ENCODE measurements around the gene GNAT3. TPM values are rescaled to one million over a fixed set of nuclear protein-coding genes. Genes with fewer than 3 reads are reported as not detected.
A peak's percentile ranks its signal among the peaks of the same experiment; 100 is the strongest.

GNAT3 gene
- total RNA-seq, 1 donor from 2014 or later: not detected

DNA sequence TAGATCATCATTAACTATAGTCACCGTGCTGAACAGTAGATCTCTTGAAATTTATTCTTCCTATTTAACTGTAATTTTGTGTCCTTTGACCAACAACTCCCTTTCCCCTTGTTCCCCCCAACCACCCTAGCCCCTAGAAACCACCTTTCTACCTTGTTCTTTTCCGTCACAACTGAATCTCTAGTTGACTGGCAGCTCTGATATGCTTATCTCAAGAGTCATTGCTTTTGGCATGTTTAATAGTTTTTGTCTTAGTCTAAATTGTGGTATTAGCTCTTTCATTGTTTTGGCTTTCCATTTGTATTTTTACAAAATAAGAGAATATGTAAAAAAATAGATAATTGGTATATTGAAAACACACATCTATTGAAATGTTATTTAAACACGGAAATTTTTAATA is 1.8 kb downstream of the GNAT3 start:
- TF ChIP-seq, protein P1, sequence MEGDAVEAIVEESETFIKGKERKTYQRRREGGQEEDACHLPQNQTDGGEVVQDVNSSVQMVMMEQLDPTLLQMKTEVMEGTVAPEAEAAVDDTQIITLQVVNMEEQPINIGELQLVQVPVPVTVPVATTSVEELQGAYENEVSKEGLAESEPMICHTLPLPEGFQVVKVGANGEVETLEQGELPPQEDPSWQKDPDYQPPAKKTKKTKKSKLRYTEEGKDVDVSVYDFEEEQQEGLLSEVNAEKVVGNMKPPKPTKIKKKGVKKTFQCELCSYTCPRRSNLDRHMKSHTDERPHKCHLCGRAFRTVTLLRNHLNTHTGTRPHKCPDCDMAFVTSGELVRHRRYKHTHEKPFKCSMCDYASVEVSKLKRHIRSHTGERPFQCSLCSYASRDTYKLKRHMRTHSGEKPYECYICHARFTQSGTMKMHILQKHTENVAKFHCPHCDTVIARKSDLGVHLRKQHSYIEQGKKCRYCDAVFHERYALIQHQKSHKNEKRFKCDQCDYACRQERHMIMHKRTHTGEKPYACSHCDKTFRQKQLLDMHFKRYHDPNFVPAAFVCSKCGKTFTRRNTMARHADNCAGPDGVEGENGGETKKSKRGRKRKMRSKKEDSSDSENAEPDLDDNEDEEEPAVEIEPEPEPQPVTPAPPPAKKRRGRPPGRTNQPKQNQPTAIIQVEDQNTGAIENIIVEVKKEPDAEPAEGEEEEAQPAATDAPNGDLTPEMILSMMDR (conservative IDR thresholded peaks at IDR 0.05; ENCODE audit: low read depth, low read length): no peak
- DNase-seq (ENCODE audit: low read depth): no peak
- no peak overlapping the region for H3K4me3 ChIP-seq (ENCODE audit: low read depth, low read length)

DNA sequence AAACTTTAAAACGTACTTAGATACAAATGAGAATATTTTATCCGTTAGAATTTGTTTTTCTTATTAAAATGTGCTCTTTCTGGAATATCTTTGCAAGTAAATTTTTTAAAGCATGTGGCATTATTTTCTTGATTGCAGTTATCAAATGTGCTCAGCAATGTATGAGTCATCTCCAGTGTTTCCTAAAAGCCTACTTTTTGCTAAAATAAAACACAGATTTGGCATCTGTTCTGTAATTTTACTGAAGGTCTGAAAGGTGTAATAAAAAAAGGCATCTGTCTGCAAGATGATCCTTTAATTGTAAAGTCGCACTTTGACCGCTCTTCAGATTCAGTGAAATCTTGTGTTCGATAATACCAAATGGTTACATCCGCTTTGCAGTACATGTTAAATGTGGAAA is 3.4 kb downstream of the GNAT3 start:
- no peak overlapping the region for H3K4me3 ChIP-seq (ENCODE audit: low read depth, low read length)
- no peak for DNase-seq (ENCODE audit: low read depth)
- TF ChIP-seq, protein P1 (conservative IDR thresholded peaks at IDR 0.05; ENCODE audit: low read depth, low read length): no peak

DNA sequence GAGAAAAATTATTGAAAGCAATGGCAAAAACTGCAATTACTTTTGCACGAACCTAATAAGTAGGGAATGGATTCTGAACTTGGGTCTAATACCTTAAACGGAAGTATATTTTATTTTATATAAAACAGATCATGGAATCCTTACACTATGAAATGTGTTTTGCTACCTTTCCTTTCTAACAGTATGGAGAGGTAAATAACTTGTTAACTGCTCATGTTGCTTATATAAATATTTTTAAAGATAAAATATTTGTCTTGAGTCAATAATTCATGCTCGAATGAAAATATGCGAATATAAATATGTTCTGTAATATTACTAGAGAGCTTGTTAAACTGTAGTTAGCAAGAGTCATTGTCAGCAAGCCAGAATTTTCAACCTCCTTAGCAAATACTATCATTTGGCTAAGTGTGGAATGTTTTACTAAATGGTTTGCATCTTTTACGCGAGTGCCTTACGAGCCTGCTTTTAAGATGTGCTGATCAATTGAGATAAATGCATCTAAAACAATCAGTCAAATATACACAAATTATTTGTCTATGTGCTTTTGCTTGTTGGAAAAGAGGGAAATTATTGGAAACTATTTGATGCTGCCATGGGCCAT is 5.9 kb downstream of the GNAT3 start:
- no peak for DNase-seq (ENCODE audit: low read depth)
- no peak overlapping the region for H3K4me3 ChIP-seq (ENCODE audit: low read depth, low read length)
- TF ChIP-seq, protein P1 (conservative IDR thresholded peaks at IDR 0.05; ENCODE audit: low read depth, low read length): no peak

DNA sequence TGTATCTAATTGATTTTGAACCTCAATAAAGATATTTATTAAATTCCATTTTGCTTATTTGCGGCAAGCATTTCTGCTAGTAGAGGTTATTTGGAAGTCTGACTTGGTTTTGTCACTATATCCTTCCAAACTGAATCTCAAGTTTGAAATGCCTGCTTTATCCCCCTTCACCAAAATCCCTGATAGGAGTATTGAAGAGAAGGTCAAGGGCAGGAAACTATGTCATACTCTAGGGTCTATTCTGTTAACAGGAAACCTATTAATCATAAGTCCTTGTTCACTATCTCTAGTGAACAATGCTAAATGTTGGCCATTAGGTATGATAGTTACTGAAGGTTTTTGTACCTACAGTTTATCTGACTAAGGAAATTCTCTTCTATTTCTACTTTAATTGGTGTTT is 11.5 kb downstream of the GNAT3 start:
- H3K4me3 ChIP-seq (ENCODE audit: low read depth, low read length): no peak overlapping the region
- no peak for DNase-seq (ENCODE audit: low read depth)
- TF ChIP-seq, protein P1 (conservative IDR thresholded peaks at IDR 0.05; ENCODE audit: low read depth, low read length): no peak

DNA sequence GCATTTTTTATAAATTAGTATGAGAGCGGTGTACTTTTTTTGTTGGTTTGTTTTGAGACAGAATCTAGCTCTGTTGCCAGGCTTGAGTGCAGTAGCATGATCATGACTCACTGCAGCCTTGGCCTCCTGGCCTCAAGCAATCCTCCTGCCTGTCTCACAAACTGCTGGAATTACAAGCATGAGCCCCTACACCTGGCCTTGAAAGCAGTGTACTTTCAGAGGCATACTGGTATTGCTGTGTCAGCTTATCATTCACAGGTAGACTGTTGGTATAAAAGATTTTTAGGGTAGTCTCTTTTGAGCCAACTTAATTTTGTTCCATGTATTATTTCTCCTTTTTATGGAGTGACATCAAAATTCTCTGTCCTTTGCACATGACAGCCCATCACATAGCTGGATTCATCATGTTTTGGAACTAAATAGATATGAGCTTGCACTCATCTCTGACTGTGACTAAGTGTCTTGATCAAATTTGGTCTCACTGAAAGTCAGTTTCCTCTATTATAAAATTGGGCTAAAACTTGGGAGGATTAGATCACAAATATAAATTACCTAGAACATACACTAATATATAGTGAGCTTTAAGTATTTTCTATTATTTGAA is 12.4 kb downstream of the GNAT3 start:
- TF ChIP-seq, protein P1 (conservative IDR thresholded peaks at IDR 0.05; ENCODE audit: low read depth, low read length): no peak
- no peak overlapping the region for H3K4me3 ChIP-seq (ENCODE audit: low read depth, low read length)

DNA sequence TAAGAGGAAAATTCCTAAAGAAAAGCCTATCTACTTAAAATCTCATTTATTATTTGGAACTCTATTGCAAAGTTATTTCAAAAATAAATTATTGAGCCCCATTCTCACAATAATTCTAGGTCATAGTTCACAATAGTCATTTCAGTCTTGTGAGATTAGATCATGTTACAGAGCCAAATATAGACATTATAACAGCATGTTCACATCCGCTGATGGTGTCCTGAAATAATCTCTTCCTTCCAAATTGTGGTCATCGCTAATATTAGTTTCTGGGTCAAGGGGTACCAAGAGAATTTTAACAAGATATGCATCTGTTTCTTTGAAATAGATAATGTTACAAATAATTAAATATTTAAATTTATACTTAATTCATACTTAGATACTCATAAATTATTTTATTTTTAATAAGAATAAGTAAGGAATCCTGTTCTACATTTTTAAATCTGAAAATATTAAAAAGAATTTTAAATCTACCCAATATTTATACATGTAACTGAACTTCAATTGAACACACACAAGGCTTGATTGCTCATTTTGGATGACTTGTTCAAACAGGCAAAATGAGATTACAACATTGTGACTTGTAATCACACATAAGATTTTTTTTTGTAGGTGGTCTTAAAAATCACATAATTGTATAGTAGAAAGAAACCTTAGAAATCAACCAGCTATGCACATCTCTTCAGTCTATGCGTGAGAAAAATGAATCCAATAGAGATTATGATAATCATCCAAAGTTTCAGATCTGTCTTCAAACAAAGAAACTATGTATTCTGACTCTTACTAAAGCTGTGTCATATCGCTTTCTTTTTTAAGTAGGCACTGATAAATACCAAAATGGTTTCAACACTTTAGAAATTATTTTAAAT is 13.1 kb downstream of the GNAT3 start:
- no peak overlapping the region for H3K4me3 ChIP-seq (ENCODE audit: low read depth, low read length)
- no peak for DNase-seq (ENCODE audit: low read depth)

More for the DNA sequence above, 12.4 kb downstream of the GNAT3 start:
- peak; percentile 80 for DNase-seq (ENCODE audit: low read depth)

More for the DNA sequence above, 13.1 kb downstream of the GNAT3 start:
- TF ChIP-seq, protein P1 (conservative IDR thresholded peaks at IDR 0.05; ENCODE audit: low read depth, low read length): no peak
